Activated CD4-positive, alpha-beta T cell treated with anti-CD3 and anti-CD28 coated beads, Interleukin-2, Interleukin-4, amounts not matched to agents 100 ng/mL and 50 ng/mL, durations not matched to agents 16 hours and 8 hours (primary cell): ENCODE data around the gene CLECL1.
"Not testable (repeated sequence)": the region's sequence is repeated elsewhere in the genome, so short reads cannot be mapped to it uniquely, and the experiment has no call there.

ENCODE experiments used
- DNase-seq: peaks from one replicate; pipeline ENCODE4 v3.0.0-alpha.2; 2020; ENCODE audit warnings: low spot score

The CLECL1 gene

GRCh38 chr12:9751204-9752144, 18.6 kb upstream of the CLECL1 start:
- no peak for DNase-seq

- peak; percentile 85 for DNase-seq
Measured at GRCh38 chr12:9750276-9751203, 17.6 kb upstream of the CLECL1 start.

- no peak for DNase-seq
Measured at GRCh38 chr12:9749640-9750039, 16.7 kb upstream of the CLECL1 start.

- no peak for DNase-seq
Measured at GRCh38 chr12:9745199-9745598, 12.3 kb upstream of the CLECL1 start.

GRCh38 chr12:9742661-9743060, 9.8 kb upstream of the CLECL1 start:
- DNase-seq, result no peak

- DNase-seq, result peak; percentile 91
Measured at GRCh38 chr12:9741726-9742125, 8.8 kb upstream of the CLECL1 start.

GRCh38 chr12:9740106-9740750, 7.3 kb upstream of the CLECL1 start:
- no peak for DNase-seq

- not testable (repeated sequence) for DNase-seq
Measured at GRCh38 chr12:9739404-9740105, 6.7 kb upstream of the CLECL1 start.

GRCh38 chr12:9738905-9739304, 6.0 kb upstream of the CLECL1 start:
- DNase-seq, result not testable (repeated sequence)

- peak; percentile 44 for DNase-seq
Measured at GRCh38 chr12:9736936-9737705, 4.2 kb upstream of the CLECL1 start.

GRCh38 chr12:9735601-9736000, 2.7 kb upstream of the CLECL1 start:
- no peak for DNase-seq

GRCh38 chr12:9731797-9732196, 1.1 kb downstream of the CLECL1 start:
- no peak for DNase-seq

- DNase-seq, result no peak
Measured at GRCh38 chr12:9731393-9731792, 1.5 kb downstream of the CLECL1 start.

- DNase-seq, result no peak
Measured at GRCh38 chr12:9730591-9730990, 2.3 kb downstream of the CLECL1 start.

- no peak for DNase-seq
Measured at GRCh38 chr12:9730011-9730410, 2.9 kb downstream of the CLECL1 start.

- no peak for DNase-seq
Measured at GRCh38 chr12:9729082-9729481, 3.8 kb downstream of the CLECL1 start.

GRCh38 chr12:9727813-9728212, 5.1 kb downstream of the CLECL1 start:
- DNase-seq, result no peak

GRCh38 chr12:9725213-9725870, 7.6 kb downstream of the CLECL1 start:
- no peak for DNase-seq

- DNase-seq, result no peak
Measured at GRCh38 chr12:9724023-9724422, 8.9 kb downstream of the CLECL1 start.

- DNase-seq, result no peak
Measured at GRCh38 chr12:9721394-9722092, 11.4 kb downstream of the CLECL1 start.
